Measurements from ENCODE around the gene SYT15B. TPM values are rescaled to one million over a fixed set of nuclear protein-coding genes. Genes with fewer than 3 reads are reported as not detected.
"Not testable (repeated sequence)": the region's sequence is repeated elsewhere in the genome, so short reads cannot be mapped to it uniquely, and the experiment has no call there.

SYT15B gene
- 0.78 TPM in 1 of 2 replicates, not detected in the other for total RNA-seq (2014; rRNA removed; shearing (Covaris generic))

GRCh38 chr10:47763554-47764175, at the start of gene SYT15B:
Gene SYT15B (minus strand): TSS chr10:47763592. CDS start chr10:47762640, 952 bp downstream.
- not testable (repeated sequence) for H3K36me3 ChIP-seq (replicated peaks; ENCODE audit: control insufficient read depth, insufficient read depth, low read length); DNase-seq
- H3K4me3 ChIP-seq (ENCODE audit: insufficient read depth, low read depth, low read length): peak within 1 kb of the TSS; percentile 24; the same call in 1 of the 2 replicates
- H3K27me3 ChIP-seq (ENCODE audit: control insufficient read depth, insufficient read depth, low read length): peaks cover 10% of the 10 kb centered on the region

GRCh38 chr10:47779590-47779989, 16.2 kb upstream of the SYT15B start:
- not testable (repeated sequence) for H3K36me3 ChIP-seq (replicated peaks; ENCODE audit: control insufficient read depth, insufficient read depth, low read length); H3K27me3 ChIP-seq (ENCODE audit: control insufficient read depth, insufficient read depth, low read length); H3K4me3 ChIP-seq (ENCODE audit: insufficient read depth, low read depth, low read length); DNase-seq

GRCh38 chr10:47775361-47776231, 12.2 kb upstream of the SYT15B start:
- H3K36me3 ChIP-seq (replicated peaks; ENCODE audit: control insufficient read depth, insufficient read depth, low read length): not testable (repeated sequence)

GRCh38 chr10:47770745-47771144, 7.4 kb upstream of the SYT15B start:
- H3K27me3 ChIP-seq (ENCODE audit: control insufficient read depth, insufficient read depth, low read length); DNase-seq; H3K36me3 ChIP-seq (replicated peaks; ENCODE audit: control insufficient read depth, insufficient read depth, low read length); H3K4me3 ChIP-seq (ENCODE audit: insufficient read depth, low read depth, low read length): not testable (repeated sequence)

More at GRCh38 chr10:47775361-47776231, 12.2 kb upstream of the SYT15B start:
- H3K27me3 ChIP-seq (ENCODE audit: control insufficient read depth, insufficient read depth, low read length); H3K4me3 ChIP-seq (ENCODE audit: insufficient read depth, low read depth, low read length): not testable (repeated sequence)
- DNase-seq: peak; percentile 46

- not testable (repeated sequence) for H3K4me3 ChIP-seq (ENCODE audit: insufficient read depth, low read depth, low read length); H3K27me3 ChIP-seq (ENCODE audit: control insufficient read depth, insufficient read depth, low read length); H3K36me3 ChIP-seq (replicated peaks; ENCODE audit: control insufficient read depth, insufficient read depth, low read length)
- DNase-seq: peak; percentile 9
Measured at GRCh38 chr10:47768578-47769115, 5.3 kb upstream of the SYT15B start.

- H3K4me3 ChIP-seq (ENCODE audit: insufficient read depth, low read depth, low read length); H3K27me3 ChIP-seq (ENCODE audit: control insufficient read depth, insufficient read depth, low read length); H3K36me3 ChIP-seq (replicated peaks; ENCODE audit: control insufficient read depth, insufficient read depth, low read length); DNase-seq: not testable (repeated sequence)
Measured at GRCh38 chr10:47768085-47768484, 4.7 kb upstream of the SYT15B start.

GRCh38 chr10:47767236-47767635, 3.8 kb upstream of the SYT15B start:
- not testable (repeated sequence) for H3K4me3 ChIP-seq (ENCODE audit: insufficient read depth, low read depth, low read length); H3K36me3 ChIP-seq (replicated peaks; ENCODE audit: control insufficient read depth, insufficient read depth, low read length); H3K27me3 ChIP-seq (ENCODE audit: control insufficient read depth, insufficient read depth, low read length); DNase-seq

- peaks cover 10% of the 10 kb centered on the region for H3K27me3 ChIP-seq (ENCODE audit: control insufficient read depth, insufficient read depth, low read length)
- H3K4me3 ChIP-seq (ENCODE audit: insufficient read depth, low read depth, low read length); DNase-seq; H3K36me3 ChIP-seq (replicated peaks; ENCODE audit: control insufficient read depth, insufficient read depth, low read length): not testable (repeated sequence)
Measured at GRCh38 chr10:47765232-47765631, 1.8 kb upstream of the SYT15B start.

GRCh38 chr10:47762674-47763553, 478 bp downstream of the SYT15B start:
- H3K27me3 ChIP-seq (ENCODE audit: control insufficient read depth, insufficient read depth, low read length): peaks cover 10% of the 10 kb centered on the region
- not testable (repeated sequence) for H3K36me3 ChIP-seq (replicated peaks; ENCODE audit: control insufficient read depth, insufficient read depth, low read length); DNase-seq
- peak overlapping the region; percentile 24; the same call in 1 of the 2 replicates for H3K4me3 ChIP-seq (ENCODE audit: insufficient read depth, low read depth, low read length)

- not testable (repeated sequence) for H3K36me3 ChIP-seq (replicated peaks; ENCODE audit: control insufficient read depth, insufficient read depth, low read length); DNase-seq; H3K4me3 ChIP-seq (ENCODE audit: insufficient read depth, low read depth, low read length)
- peaks cover 10% of the 10 kb centered on the region for H3K27me3 ChIP-seq (ENCODE audit: control insufficient read depth, insufficient read depth, low read length)
Measured at GRCh38 chr10:47758855-47759254, 4.5 kb downstream of the SYT15B start.

- DNase-seq; H3K36me3 ChIP-seq (replicated peaks; ENCODE audit: control insufficient read depth, insufficient read depth, low read length); H3K27me3 ChIP-seq (ENCODE audit: control insufficient read depth, insufficient read depth, low read length); H3K4me3 ChIP-seq (ENCODE audit: insufficient read depth, low read depth, low read length): not testable (repeated sequence)
Measured at GRCh38 chr10:47756169-47756568, 7.2 kb downstream of the SYT15B start.

GRCh38 chr10:47753871-47754270, 9.5 kb downstream of the SYT15B start:
- not testable (repeated sequence) for H3K36me3 ChIP-seq (replicated peaks; ENCODE audit: control insufficient read depth, insufficient read depth, low read length); H3K4me3 ChIP-seq (ENCODE audit: insufficient read depth, low read depth, low read length); H3K27me3 ChIP-seq (ENCODE audit: control insufficient read depth, insufficient read depth, low read length); DNase-seq

- not testable (repeated sequence) for DNase-seq; H3K27me3 ChIP-seq (ENCODE audit: control insufficient read depth, insufficient read depth, low read length); H3K36me3 ChIP-seq (replicated peaks; ENCODE audit: control insufficient read depth, insufficient read depth, low read length); H3K4me3 ChIP-seq (ENCODE audit: insufficient read depth, low read depth, low read length)
Measured at GRCh38 chr10:47753176-47753575, 10.2 kb downstream of the SYT15B start.

- DNase-seq; H3K36me3 ChIP-seq (replicated peaks; ENCODE audit: control insufficient read depth, insufficient read depth, low read length); H3K4me3 ChIP-seq (ENCODE audit: insufficient read depth, low read depth, low read length); H3K27me3 ChIP-seq (ENCODE audit: control insufficient read depth, insufficient read depth, low read length): not testable (repeated sequence)
Measured at GRCh38 chr10:47751821-47752220, 11.6 kb downstream of the SYT15B start.

Data from H7 (cell line).